AG20443 (cell line): ENCODE data around the gene WTAP.

Source experiments
- DNase-seq: peaks from one replicate; pipeline ENCODE4 v3.0.0; 2012; ENCODE audit warnings: low spot score, mixed read lengths

The WTAP gene

DNA sequence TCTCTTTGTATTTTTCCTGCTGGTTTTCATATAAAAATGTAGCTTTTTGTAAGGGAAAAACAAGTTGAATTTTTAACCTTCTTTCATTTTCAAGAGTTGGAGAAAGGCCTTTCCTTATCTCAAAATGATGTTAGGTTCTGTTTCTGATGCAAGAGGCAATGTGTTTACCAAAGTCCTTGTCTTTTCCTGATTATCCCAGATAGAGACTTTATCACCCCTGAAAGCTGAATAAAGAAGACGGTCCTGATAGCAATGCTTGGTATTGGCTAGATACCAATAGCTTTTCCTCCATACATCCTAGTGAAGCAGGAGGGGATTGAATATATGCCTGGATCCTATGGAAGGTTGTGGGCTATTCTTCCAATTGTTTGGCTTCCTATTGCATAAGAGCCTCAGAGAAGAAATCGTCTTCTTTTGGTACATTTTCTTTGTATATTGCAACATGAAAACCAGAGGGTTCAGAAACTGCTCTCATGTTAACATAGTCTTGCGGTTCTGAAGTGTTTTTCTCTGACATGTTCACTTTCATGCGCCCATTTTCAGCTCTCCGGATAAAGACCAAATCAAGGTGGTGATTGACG lies 78.2 kb downstream of the WTAP start:
- DNase-seq = no peak
